SK-N-SH treated with all-trans-retinoic acid at 6 μM for 48 hours (cell line): ENCODE data around the gene GRID2IP.
"Not testable (repeated sequence)": the region's sequence is repeated elsewhere in the genome, so short reads cannot be mapped to it uniquely, and the experiment has no call there.

Experiments used
- ATAC-seq: fragments of 200-7000 bp; cut with Tn5 transposase; 3 replicates; pipeline ENCODE4 v1.9.1; 2020; ENCODE audit warnings: mild to moderate bottlenecking, moderate library complexity
- ARNTL ChIP-seq: fragments of 450-650 bp; formaldehyde crosslinking; IDR thresholded peaks from 2 replicates; pipeline ENCODE4 v1.5.0; 2020; ENCODE audit warnings: low read depth, mild to moderate bottlenecking, moderate library complexity, borderline replicate concordance
- BACH2 ChIP-seq: fragments of 250-450 bp; sonication (Bioruptor Pico); IDR thresholded peaks from 2 replicates; pipeline ENCODE4 v1.9.0; 2021; ENCODE audit warnings: mild to moderate bottlenecking, borderline replicate concordance
- CSDC2 ChIP-seq: fragments of 250-450 bp; sonication (Bioruptor Pico); IDR thresholded peaks from 2 replicates; pipeline ENCODE4 v1.5.0; 2020; ENCODE audit warnings: mild to moderate bottlenecking, moderate library complexity
- CSRNP3 ChIP-seq: fragments of 250-450 bp; sonication (Bioruptor Pico); IDR thresholded peaks from 2 replicates; pipeline ENCODE4 v1.5.1; 2021; ENCODE audit warnings: mild to moderate bottlenecking, moderate library complexity
- ESRRG ChIP-seq: fragments of 250-450 bp; sonication (Bioruptor Pico); IDR thresholded peaks from 2 replicates; pipeline ENCODE4 v1.6.1; 2021; ENCODE audit warnings: mild to moderate bottlenecking
- ISL1 ChIP-seq: fragments of 250-450 bp; sonication (Bioruptor Pico); IDR thresholded peaks from 2 replicates; pipeline ENCODE4 v2.1.2; 2022; ENCODE audit warnings: mild to moderate bottlenecking, moderate library complexity
- PATZ1 ChIP-seq: fragments of 250-450 bp; sonication (Bioruptor Pico); IDR thresholded peaks from 2 replicates; pipeline ENCODE4 v1.8.0; 2020; ENCODE audit warnings: mild to moderate bottlenecking, moderate library complexity, borderline replicate concordance
- POU6F1 ChIP-seq: fragments of 250-450 bp; sonication (Bioruptor Pico); IDR thresholded peaks from 2 replicates; pipeline ENCODE4 v1.8.0; 2021; ENCODE audit warnings: low read depth, mild to moderate bottlenecking, moderate library complexity, borderline replicate concordance
- PPARA ChIP-seq: fragments of 250-450 bp; sonication (Bioruptor Pico); IDR thresholded peaks from 2 replicates; pipeline ENCODE4 v1.5.0; 2020; ENCODE audit warnings: mild to moderate bottlenecking, borderline replicate concordance
- RARB ChIP-seq: fragments of 250-450 bp; sonication (Bioruptor Pico); IDR thresholded peaks from 2 replicates; pipeline ENCODE4 v1.8.0; 2021; ENCODE audit warnings: mild to moderate bottlenecking, moderate library complexity
- SNAI2 ChIP-seq: fragments of 250-450 bp; sonication (Bioruptor Pico); IDR thresholded peaks from 2 replicates; pipeline ENCODE4 v1.5.0; 2020; ENCODE audit warnings: mild to moderate bottlenecking, moderate library complexity
- TCF4 ChIP-seq: fragments of 250-450 bp; sonication (Bioruptor Pico); IDR thresholded peaks from 2 replicates; pipeline ENCODE4 v1.8.0; 2021; ENCODE audit warnings: mild to moderate bottlenecking, moderate library complexity, borderline replicate concordance
- ZC3H10 ChIP-seq: fragments of 250-450 bp; sonication (Bioruptor Pico); IDR thresholded peaks from 2 replicates; pipeline ENCODE4 v1.5.1; 2021; ENCODE audit warnings: mild to moderate bottlenecking, moderate library complexity
- ZFP3 ChIP-seq: fragments of 250-450 bp; sonication (Bioruptor Pico); IDR thresholded peaks from 2 replicates; pipeline ENCODE4 v1.5.0; 2020; ENCODE audit warnings: mild to moderate bottlenecking, moderate library complexity
- ZFP30 ChIP-seq: fragments of 450-650 bp; formaldehyde crosslinking; IDR thresholded peaks from 2 replicates; pipeline ENCODE4 v1.5.0; 2022; ENCODE audit warnings: mild to moderate bottlenecking, moderate library complexity
- ZNF565 ChIP-seq: fragments of 450-650 bp; formaldehyde crosslinking; conservative IDR thresholded peaks from 2 replicates; pipeline ENCODE4 v1.5.0; 2020; ENCODE audit warnings: low read depth, mild to moderate bottlenecking, moderate library complexity
- ZNF70 ChIP-seq: fragments of 450-650 bp; formaldehyde crosslinking; IDR thresholded peaks from 2 replicates; pipeline ENCODE4 v1.5.0; 2020; ENCODE audit warnings: mild to moderate bottlenecking, moderate library complexity
- TF ChIP-seq, protein P1 (sequence below): fragments of 250-450 bp; sonication (Bioruptor Pico); IDR thresholded peaks from 2 replicates; pipeline ENCODE4 v1.5.0; 2020; ENCODE audit warnings: mild to moderate bottlenecking, moderate library complexity
- TF ChIP-seq, protein P2 (sequence below): fragments of 250-450 bp; sonication (Bioruptor Pico); IDR thresholded peaks from 2 replicates; pipeline ENCODE4 v1.5.1; 2020; ENCODE audit warnings: low read depth, mild to moderate bottlenecking, moderate library complexity

GRID2IP gene

DNA sequence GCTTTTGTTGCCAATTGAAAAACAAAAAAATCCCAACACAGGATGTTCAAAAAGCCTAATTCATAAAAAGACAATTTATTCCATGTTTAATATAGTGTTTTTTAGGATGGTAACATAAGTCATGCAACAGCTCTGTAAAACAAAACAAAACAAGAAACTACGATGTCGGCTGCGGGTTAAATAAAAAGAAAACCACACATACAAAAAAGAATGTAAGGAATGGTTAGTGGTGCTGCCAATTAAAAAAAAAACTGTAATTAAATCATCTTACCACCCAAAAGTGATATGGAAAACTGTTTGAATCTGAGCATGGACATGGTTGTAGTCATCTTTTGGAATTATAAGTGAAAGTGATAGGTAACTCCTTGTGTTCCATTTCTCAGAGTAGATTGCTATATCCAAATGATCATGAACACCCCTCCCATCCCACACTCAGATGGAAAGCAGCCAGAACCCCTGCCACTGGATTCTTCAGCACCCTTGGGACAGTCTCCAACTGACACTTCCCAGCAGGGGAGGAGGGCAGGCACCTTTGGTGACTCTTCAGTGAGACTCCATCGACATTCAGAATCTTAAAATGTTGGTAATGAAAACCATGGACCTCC is 89.2 kb downstream of the GRID2IP start (continued):
- no peak for TF ChIP-seq RARB (CRISPR knock-in tag)
- TF ChIP-seq ESRRG (CRISPR knock-in tag): no peak
- no peak for TF ChIP-seq ARNTL (CRISPR knock-in tag)
- TF ChIP-seq ZFP3: no peak
- no peak for TF ChIP-seq PPARA
- TF ChIP-seq ZC3H10 (CRISPR knock-in tag): no peak
- no peak for TF ChIP-seq PATZ1
- TF ChIP-seq, all 23 proteins: peak for 0

DNA sequence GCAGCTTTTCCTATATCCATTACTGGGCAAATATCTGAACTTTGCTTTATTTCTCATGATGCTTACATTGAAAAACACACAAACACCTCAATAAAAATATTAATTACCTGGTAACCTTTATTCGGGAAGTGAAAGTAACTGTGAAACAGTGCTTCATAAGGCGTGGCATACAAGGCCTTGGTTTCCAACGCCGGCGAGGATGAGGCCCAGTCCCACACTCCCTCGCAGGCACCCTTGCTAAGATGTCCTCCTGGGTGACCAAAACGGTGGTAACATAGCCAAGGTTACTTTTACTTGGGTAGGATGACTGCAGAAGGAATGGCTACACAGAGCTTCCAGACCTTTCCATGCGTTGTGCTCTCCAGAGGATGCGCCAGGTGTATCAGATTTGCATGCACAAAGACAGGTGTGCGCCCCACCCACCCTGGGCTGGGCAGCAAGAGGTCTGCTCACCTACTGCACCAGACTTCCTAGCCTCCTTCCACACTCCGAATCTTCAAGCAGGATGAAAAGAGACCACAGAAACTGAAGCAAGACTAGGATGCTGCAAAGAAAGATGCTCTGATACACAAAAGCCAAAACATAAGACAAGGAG is 90.2 kb downstream of the GRID2IP start:
- TF ChIP-seq CSRNP3 (no peak), CSDC2 (CRISPR knock-in tag) (no peak), SNAI2 (CRISPR knock-in tag) (no peak), ZFP30 (CRISPR knock-in tag) (no peak), BACH2 (CRISPR knock-in tag) (no peak), ISL1 (CRISPR knock-in tag) (no peak), ZNF70 (CRISPR knock-in tag) (no peak), ZFP3 (no peak), ZNF565 (no peak), ARNTL (CRISPR knock-in tag) (no peak), POU6F1 (CRISPR knock-in tag) (no peak), ESRRG (CRISPR knock-in tag) (no peak), ZC3H10 (CRISPR knock-in tag) (no peak)
- TF ChIP-seq, protein P1, sequence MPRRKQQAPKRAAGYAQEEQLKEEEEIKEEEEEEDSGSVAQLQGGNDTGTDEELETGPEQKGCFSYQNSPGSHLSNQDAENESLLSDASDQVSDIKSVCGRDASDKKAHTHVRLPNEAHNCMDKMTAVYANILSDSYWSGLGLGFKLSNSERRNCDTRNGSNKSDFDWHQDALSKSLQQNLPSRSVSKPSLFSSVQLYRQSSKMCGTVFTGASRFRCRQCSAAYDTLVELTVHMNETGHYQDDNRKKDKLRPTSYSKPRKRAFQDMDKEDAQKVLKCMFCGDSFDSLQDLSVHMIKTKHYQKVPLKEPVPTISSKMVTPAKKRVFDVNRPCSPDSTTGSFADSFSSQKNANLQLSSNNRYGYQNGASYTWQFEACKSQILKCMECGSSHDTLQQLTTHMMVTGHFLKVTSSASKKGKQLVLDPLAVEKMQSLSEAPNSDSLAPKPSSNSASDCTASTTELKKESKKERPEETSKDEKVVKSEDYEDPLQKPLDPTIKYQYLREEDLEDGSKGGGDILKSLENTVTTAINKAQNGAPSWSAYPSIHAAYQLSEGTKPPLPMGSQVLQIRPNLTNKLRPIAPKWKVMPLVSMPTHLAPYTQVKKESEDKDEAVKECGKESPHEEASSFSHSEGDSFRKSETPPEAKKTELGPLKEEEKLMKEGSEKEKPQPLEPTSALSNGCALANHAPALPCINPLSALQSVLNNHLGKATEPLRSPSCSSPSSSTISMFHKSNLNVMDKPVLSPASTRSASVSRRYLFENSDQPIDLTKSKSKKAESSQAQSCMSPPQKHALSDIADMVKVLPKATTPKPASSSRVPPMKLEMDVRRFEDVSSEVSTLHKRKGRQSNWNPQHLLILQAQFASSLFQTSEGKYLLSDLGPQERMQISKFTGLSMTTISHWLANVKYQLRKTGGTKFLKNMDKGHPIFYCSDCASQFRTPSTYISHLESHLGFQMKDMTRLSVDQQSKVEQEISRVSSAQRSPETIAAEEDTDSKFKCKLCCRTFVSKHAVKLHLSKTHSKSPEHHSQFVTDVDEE (CRISPR knock-in tag): no peak
- no peak for ATAC-seq

GRCh38 chr7:6460303-6460702 is 91.0 kb downstream of the GRID2IP start:
- TF ChIP-seq, protein P2, sequence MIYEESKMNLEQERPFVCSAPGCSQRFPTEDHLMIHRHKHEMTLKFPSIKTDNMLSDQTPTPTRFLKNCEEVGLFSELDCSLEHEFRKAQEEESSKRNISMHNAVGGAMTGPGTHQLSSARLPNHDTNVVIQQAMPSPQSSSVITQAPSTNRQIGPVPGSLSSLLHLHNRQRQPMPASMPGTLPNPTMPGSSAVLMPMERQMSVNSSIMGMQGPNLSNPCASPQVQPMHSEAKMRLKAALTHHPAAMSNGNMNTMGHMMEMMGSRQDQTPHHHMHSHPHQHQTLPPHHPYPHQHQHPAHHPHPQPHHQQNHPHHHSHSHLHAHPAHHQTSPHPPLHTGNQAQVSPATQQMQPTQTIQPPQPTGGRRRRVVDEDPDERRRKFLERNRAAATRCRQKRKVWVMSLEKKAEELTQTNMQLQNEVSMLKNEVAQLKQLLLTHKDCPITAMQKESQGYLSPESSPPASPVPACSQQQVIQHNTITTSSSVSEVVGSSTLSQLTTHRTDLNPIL (CRISPR knock-in tag): no peak
- TF ChIP-seq ISL1 (CRISPR knock-in tag) (no peak), POU6F1 (CRISPR knock-in tag) (no peak), ZNF70 (CRISPR knock-in tag) (no peak), ZNF565 (no peak), TCF4 (CRISPR knock-in tag) (no peak)
- ATAC-seq: no peak

DNA sequence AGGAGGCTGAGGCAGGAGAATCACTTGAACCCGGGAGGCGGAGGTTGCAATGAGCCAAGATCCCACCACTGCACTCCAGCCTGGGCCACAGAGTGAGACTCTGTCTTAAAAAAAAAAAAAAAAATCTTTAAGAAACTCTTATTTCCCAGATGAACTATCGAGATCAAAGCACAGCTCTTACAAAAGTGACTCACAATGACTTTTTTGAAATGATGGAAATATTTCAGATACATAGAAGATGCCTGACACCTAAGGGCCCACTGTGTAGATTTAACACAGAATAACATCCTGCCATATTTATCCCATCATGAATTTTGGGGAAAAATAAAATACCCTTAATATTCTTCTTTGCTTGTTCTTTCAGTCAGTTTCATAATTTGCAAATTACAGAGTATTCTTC is 92.6 kb downstream of the GRID2IP start:
- not testable (repeated sequence) for ATAC-seq
